ENCODE results near the gene NCEH1. TPM values are rescaled to one million over a fixed set of nuclear protein-coding genes. Genes with fewer than 3 reads are reported as not detected.

Gene NCEH1
- total and polyA plus RNA-seq, 10 of the 15 experiments (the other 5 are each of a cell fraction or from before 2014, with no cell fraction given): 1.8 to 8.1 (median 4.5) TPM

GRCh38 chr3:172697558-172697957, 13.3 kb downstream of the NCEH1 start:
- 86% methylated on average over 1 of the region's 1 CpG for WGBS (ENCODE audit: insufficient coverage, insufficient replicate concordance, low lambda C conversion rate, missing lambda C conversion rate)
- H3K4me2 ChIP-seq (ENCODE audit: control insufficient read depth, insufficient read depth): no peak overlapping the region
- no TSS peak for BruUV-seq (replicated peaks)
- ChIA-PET RAD21 (ENCODE audit: unreplicated experiment) (no interaction called here), CTCF (interaction anchor here (0.9 to 2.7 kb wide), 5 partner anchors 13 to 52 kb away, joined by 3 to 14 read pairs (median 3); partner anchors contain the start of gene NCEH1), POLR2A (no interaction called here), SMC1A (ENCODE audit: uncharacterized antibody, unreplicated experiment) (interaction anchor here (0.6 to 0.7 kb wide), 2 partner anchors 14 to 738 kb away, joined by 3 read pairs; no protein-coding TSS in a partner anchor)
- DNase-seq (ENCODE audit: low read depth, low spot score) (no peak), FAIRE-seq (no peak), ATAC-seq (no peak)
- no peaks in the 10 kb centered on the region for H3K36me3 ChIP-seq (ENCODE audit: control insufficient read depth in 2 of 2, insufficient read depth in 2 of 2, low read length in 1 of 2)
- no peaks in the 10 kb centered on the region for H4K20me1 ChIP-seq (ENCODE audit: control insufficient read depth, insufficient read depth)
- H3K9ac ChIP-seq (ENCODE audit: control insufficient read depth, insufficient read depth, low read length): no peak overlapping the region
- no peak overlapping the region for H2AFZ ChIP-seq (ENCODE audit: control insufficient read depth, low read depth, low read length)
- H3K27ac ChIP-seq (ENCODE audit: control insufficient read depth, insufficient read depth): no peak overlapping the region
- intact Hi-C loops (cut with micrococcal nuclease; ENCODE audit: unreplicated experiment): no loop called here
- H3K27me3 ChIP-seq (replicated peaks in 1 of 2; ENCODE audit: control insufficient read depth in 2 of 2, insufficient read depth in 2 of 2, low read length in 1 of 2): no peaks in the 10 kb centered on the region
- no peaks in the 10 kb centered on the region for H3K79me2 ChIP-seq (ENCODE audit: control insufficient read depth, insufficient read depth, low read length)
- in situ Hi-C loops (cut with MboI): no loop called here
- no peak overlapping the region for H3K4me3 ChIP-seq
- H3K4me1 ChIP-seq (ENCODE audit: control insufficient read depth, insufficient read depth, low read length): peaks cover 5% of the 10 kb centered on the region
- no peak for TF ChIP-seq GABPA (IDR thresholded peaks at IDR 0.05; ENCODE audit: low read depth)
- no peak for TF ChIP-seq KLF5 (IDR thresholded peaks at IDR 0.05; ENCODE audit: partially characterized antibody)
- TF ChIP-seq, protein P1, sequence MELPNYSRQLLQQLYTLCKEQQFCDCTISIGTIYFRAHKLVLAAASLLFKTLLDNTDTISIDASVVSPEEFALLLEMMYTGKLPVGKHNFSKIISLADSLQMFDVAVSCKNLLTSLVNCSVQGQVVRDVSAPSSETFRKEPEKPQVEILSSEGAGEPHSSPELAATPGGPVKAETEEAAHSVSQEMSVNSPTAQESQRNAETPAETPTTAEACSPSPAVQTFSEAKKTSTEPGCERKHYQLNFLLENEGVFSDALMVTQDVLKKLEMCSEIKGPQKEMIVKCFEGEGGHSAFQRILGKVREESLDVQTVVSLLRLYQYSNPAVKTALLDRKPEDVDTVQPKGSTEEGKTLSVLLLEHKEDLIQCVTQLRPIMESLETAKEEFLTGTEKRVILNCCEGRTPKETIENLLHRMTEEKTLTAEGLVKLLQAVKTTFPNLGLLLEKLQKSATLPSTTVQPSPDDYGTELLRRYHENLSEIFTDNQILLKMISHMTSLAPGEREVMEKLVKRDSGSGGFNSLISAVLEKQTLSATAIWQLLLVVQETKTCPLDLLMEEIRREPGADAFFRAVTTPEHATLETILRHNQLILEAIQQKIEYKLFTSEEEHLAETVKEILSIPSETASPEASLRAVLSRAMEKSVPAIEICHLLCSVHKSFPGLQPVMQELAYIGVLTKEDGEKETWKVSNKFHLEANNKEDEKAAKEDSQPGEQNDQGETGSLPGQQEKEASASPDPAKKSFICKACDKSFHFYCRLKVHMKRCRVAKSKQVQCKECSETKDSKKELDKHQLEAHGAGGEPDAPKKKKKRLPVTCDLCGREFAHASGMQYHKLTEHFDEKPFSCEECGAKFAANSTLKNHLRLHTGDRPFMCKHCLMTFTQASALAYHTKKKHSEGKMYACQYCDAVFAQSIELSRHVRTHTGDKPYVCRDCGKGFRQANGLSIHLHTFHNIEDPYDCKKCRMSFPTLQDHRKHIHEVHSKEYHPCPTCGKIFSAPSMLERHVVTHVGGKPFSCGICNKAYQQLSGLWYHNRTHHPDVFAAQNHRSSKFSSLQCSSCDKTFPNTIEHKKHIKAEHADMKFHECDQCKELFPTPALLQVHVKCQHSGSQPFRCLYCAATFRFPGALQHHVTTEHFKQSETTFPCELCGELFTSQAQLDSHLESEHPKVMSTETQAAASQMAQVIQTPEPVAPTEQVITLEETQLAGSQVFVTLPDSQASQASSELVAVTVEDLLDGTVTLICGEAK (IDR thresholded peaks at IDR 0.05; ENCODE audit: borderline replicate concordance): no peak
- TF ChIP-seq JUND (IDR thresholded peaks at IDR 0.05; ENCODE audit: low read depth, low read length): no peak
- TF ChIP-seq ZSCAN29 (IDR thresholded peaks at IDR 0.05): no peak
- TF ChIP-seq SP1 (IDR thresholded peaks at IDR 0.05; ENCODE audit: low read depth, low read length): no peak
- TF ChIP-seq STAT3 (IDR thresholded peaks at IDR 0.05; ENCODE audit: low read depth, low read length): no peak
- no peaks in the 10 kb centered on the region for H3K9me3 ChIP-seq (replicated peaks; ENCODE audit: control insufficient read depth, insufficient read depth, low read length)
